Fibroblast of lung (primary cell): ENCODE results near the gene ANKRD61. TPM values are rescaled to one million over a fixed set of nuclear protein-coding genes. Genes with fewer than 3 reads are reported as not detected.
"Not testable (repeated sequence)": the region's sequence is repeated elsewhere in the genome, so short reads cannot be mapped to it uniquely, and the experiment has no call there.

ENCODE experiments used
- DNase-seq, 2 donors: peaks; one replicate each; pipeline versions ENCODE4 v3.0.0 to v3.0.0-alpha.2; 2010; ENCODE audit warnings: low read depth in 2 of 2
- H2AFZ ChIP-seq: 2 replicates; pipeline ENCODE4 v1.5.1; 2012; ENCODE audit warnings: low read length, control low read depth, inconsistent platforms
- H3K27ac ChIP-seq: 2 replicates; pipeline ENCODE4 v1.5.1; 2011; ENCODE audit warnings: low read length, control low read depth; ENCODE audit not compliant: insufficient read depth
- H3K27me3 ChIP-seq: 2 replicates; pipeline ENCODE4 v1.5.1; 2011; ENCODE audit warnings: mild to moderate bottlenecking, low read length; ENCODE audit not compliant: control insufficient read depth, insufficient read depth
- H3K36me3 ChIP-seq: 2 replicates; pipeline ENCODE4 v1.5.1; 2011; ENCODE audit warnings: low read length; ENCODE audit not compliant: control insufficient read depth, insufficient read depth
- H3K4me1 ChIP-seq: 2 replicates; pipeline ENCODE4 v1.5.1; 2011; ENCODE audit warnings: low read length; ENCODE audit not compliant: control insufficient read depth, insufficient read depth; ENCODE audit errors: extremely low read depth
- H3K4me2 ChIP-seq: 2 replicates; pipeline ENCODE4 v1.5.1; 2011; ENCODE audit warnings: low read length, control low read depth; ENCODE audit not compliant: insufficient read depth; ENCODE audit errors: extremely low read depth
- H3K4me3 ChIP-seq, 4 experiments: fragments of 200-600 bp in 1 of 4; sonication (generic) in 1 of 4; replicated peaks in 1 of 4; 2 replicates each; pipeline ENCODE4 v1.5.1; 2011 to 2016; ENCODE audit warnings: low read length in 4 of 4, low read depth in 3 of 4, mild to moderate bottlenecking in 3 of 4, control low read depth in 2 of 4, inconsistent platforms in 1 of 4, mixed read lengths in 1 of 4; ENCODE audit not compliant: insufficient read depth in 1 of 4; ENCODE audit errors: control extremely low read depth in 1 of 4
- H3K79me2 ChIP-seq: 2 replicates; pipeline ENCODE4 v1.5.1; 2012; ENCODE audit warnings: mild to moderate bottlenecking, low read length, inconsistent platforms; ENCODE audit not compliant: control insufficient read depth, insufficient read depth
- H3K9ac ChIP-seq: 2 replicates; pipeline ENCODE4 v1.5.1; 2011; ENCODE audit warnings: mild to moderate bottlenecking, low read length, control low read depth; ENCODE audit not compliant: insufficient read depth
- H3K9me3 ChIP-seq: 2 replicates; pipeline ENCODE4 v1.5.1; 2012; ENCODE audit warnings: low read depth, low read length; ENCODE audit not compliant: control insufficient read depth, insufficient read depth
- H4K20me1 ChIP-seq: 2 replicates; pipeline ENCODE4 v1.5.1; 2011; ENCODE audit warnings: low read length; ENCODE audit not compliant: control insufficient read depth, insufficient read depth; ENCODE audit errors: extremely low read depth
- CTCF ChIP-seq, 2 donors: IDR thresholded peaks in 1 of 2; conservative IDR thresholded peaks in 1 of 2; 1 replicate in 1 of 2; 2 replicates in 1 of 2; pipeline ENCODE4 v1.5.1; 2011 to 2012; ENCODE audit warnings: low read length in 2 of 2, control low read depth in 1 of 2, inconsistent platforms in 1 of 2, low read depth in 1 of 2, mild to moderate bottlenecking in 1 of 2
- EZH2 ChIP-seq: IDR thresholded peaks from 2 replicates; pipeline ENCODE4 v1.5.1; 2012; ENCODE audit warnings: low read length, control low read depth, mild to moderate bottlenecking; ENCODE audit errors: missing control alignments
- polyA minus RNA-seq: library from RNA; depleted of rRNA, polyadenylated mRNA; stranded (reverse); fragments of >200 nt; gene quantifications from 2 replicates; pipeline ENCODE4 v1.2.3, GENCODE V29; 2011; ENCODE audit warnings: low replicate concordance
- polyA plus RNA-seq, 2 donors: library from polyadenylated mRNA; depleted of rRNA in 1 of 2; stranded (reverse) in 1 of 2; unstranded in 1 of 2; fragments of >200 nt; gene quantifications; 2 replicates each; pipeline ENCODE4 v1.2.1, GENCODE V29; 2011 to 2012; ENCODE audit warnings: missing spikeins in 1 of 2
- total RNA-seq: library from RNA; depleted of rRNA; stranded (reverse); fragments of >200 nt; gene quantifications from 2 replicates; pipeline ENCODE4 v1.2.1, GENCODE V29; 2014

The ANKRD61 gene
- 0.17 and 0.26 TPM in 2 replicates for total RNA-seq
- polyA plus RNA-seq: 0.11 and 0.43 TPM in 2 replicates
- polyA plus RNA-seq (2012): 0.17 and 0.44 TPM in 2 replicates
- not detected in 2 replicates for polyA minus RNA-seq

- H3K4me1 ChIP-seq: no peaks in the 10 kb centered on the region
- H3K36me3 ChIP-seq: peaks cover 15% of the 10 kb centered on the region
- H3K27ac ChIP-seq: no peak within 1 kb of the TSS
- TF ChIP-seq CTCF (conservative IDR thresholded peaks at IDR 0.05 in 1 of 2, IDR thresholded peaks at IDR 0.05 in 1 of 2; ENCODE audit: low read depth in 1 of 2, low read length in 2 of 2): no peak
- TF ChIP-seq EZH2: no peak
- no peak for DNase-seq
- no peaks in the 10 kb centered on the region for H4K20me1 ChIP-seq
- H3K9me3 ChIP-seq: no peaks in the 10 kb centered on the region
- H3K4me2 ChIP-seq: no peak within 1 kb of the TSS
- no peaks in the 10 kb centered on the region for H3K79me2 ChIP-seq
- no peak within 1 kb of the TSS for H3K9ac ChIP-seq
- H3K4me3 ChIP-seq: no peak within 1 kb of the TSS
- no peak within 1 kb of the TSS for H2AFZ ChIP-seq
- H3K27me3 ChIP-seq: no peaks in the 10 kb centered on the region
Measured at GRCh38 chr7:6030988-6031387, at the start of gene ANKRD61. ANKRD61 (plus strand) TSS chr7:6031376; CDS start chr7:6031376, 0 bp downstream.

- not testable (repeated sequence) for H3K4me3 ChIP-seq, H3K4me2 ChIP-seq, H3K79me2 ChIP-seq, H3K36me3 ChIP-seq, H3K9me3 ChIP-seq, H3K27ac ChIP-seq, H3K4me1 ChIP-seq, H4K20me1 ChIP-seq, H3K27me3 ChIP-seq, H2AFZ ChIP-seq, H3K9ac ChIP-seq, DNase-seq
Measured at GRCh38 chr7:5987061-5987460, 44.1 kb upstream of the ANKRD61 start.

GRCh38 chr7:5997210-5997808, 33.9 kb upstream of the ANKRD61 start:
- no peak overlapping the region for H3K4me2 ChIP-seq

More at GRCh38 chr7:5997210-5997808, 33.9 kb upstream of the ANKRD61 start:
- no peaks in the 10 kb centered on the region for H3K79me2 ChIP-seq
- no peaks in the 10 kb centered on the region for H3K9me3 ChIP-seq
- no peaks in the 10 kb centered on the region for H3K27me3 ChIP-seq
- DNase-seq: peak; percentile 58 to 77
- no peak overlapping the region for H2AFZ ChIP-seq
- no peak overlapping the region for H3K4me3 ChIP-seq
- no peaks in the 10 kb centered on the region for H3K36me3 ChIP-seq
- no peaks in the 10 kb centered on the region for H3K4me1 ChIP-seq
- H3K9ac ChIP-seq: no peak overlapping the region
- TF ChIP-seq CTCF (conservative IDR thresholded peaks at IDR 0.05 in 1 of 2, IDR thresholded peaks at IDR 0.05 in 1 of 2; ENCODE audit: low read depth in 1 of 2, low read length in 2 of 2) (peak; percentile 58 to 74), EZH2 (no peak)
- H4K20me1 ChIP-seq: no peaks in the 10 kb centered on the region
- no peak overlapping the region for H3K27ac ChIP-seq
